AG04450 (cell line): ENCODE data around the gene PRSS12. TPM values are rescaled to one million over a fixed set of nuclear protein-coding genes. Genes with fewer than 3 reads are reported as not detected.

ENCODE experiments used
- CTCF ChIA-PET: fragments of 300-600, 350-600 bp; formaldehyde crosslinking; extraction: SDS; loops from one replicate; lab custom pipeline; 2022; ENCODE audit warnings: antibody characterized with exemption, inconsistent platforms; lab: Charles Lee
- POLR2A ChIA-PET: fragments of 350-600 bp; formaldehyde crosslinking; extraction: SDS; loops from one replicate; lab custom pipeline; 2021; ENCODE audit warnings: antibody characterized with exemption, inconsistent platforms; lab: Yijun Ruan, JAX
- DNase-seq: peaks from one replicate; pipeline ENCODE4 v3.0.0-alpha.2; 2011; ENCODE audit warnings: low read depth, low spot score
- H3K27ac ChIP-seq: one replicate; pipeline ENCODE4 v1.5.1; 2012; ENCODE audit warnings: low read depth, low read length, control low read depth
- H3K27me3 ChIP-seq: one replicate; pipeline ENCODE4 v1.6.0; 2012; ENCODE audit warnings: low read length; ENCODE audit not compliant: control insufficient read depth, insufficient read depth
- H3K4me3 ChIP-seq: 2 replicates; pipeline ENCODE4 v1.5.1; 2011; ENCODE audit warnings: mild to moderate bottlenecking, low read depth, low read length, control low read depth
- H3K9me3 ChIP-seq: 2 replicates; pipeline ENCODE4 v1.5.1; 2012; ENCODE audit warnings: low read length; ENCODE audit not compliant: control insufficient read depth, insufficient read depth
- polyA plus RNA-seq: library from polyadenylated mRNA; depleted of rRNA; stranded (reverse); fragments of >200 nt; gene quantifications from 2 replicates; pipeline ENCODE4 v1.2.3, GENCODE V29; 2011
- TF ChIP-seq, protein P1 (sequence below): IDR thresholded peaks from 2 replicates; pipeline ENCODE4 v1.5.1; 2011; ENCODE audit warnings: low read depth, low read length, control low read depth, inconsistent platforms

Gene PRSS12
- polyA plus RNA-seq, 1 experiment = 155 TPM

DNA sequence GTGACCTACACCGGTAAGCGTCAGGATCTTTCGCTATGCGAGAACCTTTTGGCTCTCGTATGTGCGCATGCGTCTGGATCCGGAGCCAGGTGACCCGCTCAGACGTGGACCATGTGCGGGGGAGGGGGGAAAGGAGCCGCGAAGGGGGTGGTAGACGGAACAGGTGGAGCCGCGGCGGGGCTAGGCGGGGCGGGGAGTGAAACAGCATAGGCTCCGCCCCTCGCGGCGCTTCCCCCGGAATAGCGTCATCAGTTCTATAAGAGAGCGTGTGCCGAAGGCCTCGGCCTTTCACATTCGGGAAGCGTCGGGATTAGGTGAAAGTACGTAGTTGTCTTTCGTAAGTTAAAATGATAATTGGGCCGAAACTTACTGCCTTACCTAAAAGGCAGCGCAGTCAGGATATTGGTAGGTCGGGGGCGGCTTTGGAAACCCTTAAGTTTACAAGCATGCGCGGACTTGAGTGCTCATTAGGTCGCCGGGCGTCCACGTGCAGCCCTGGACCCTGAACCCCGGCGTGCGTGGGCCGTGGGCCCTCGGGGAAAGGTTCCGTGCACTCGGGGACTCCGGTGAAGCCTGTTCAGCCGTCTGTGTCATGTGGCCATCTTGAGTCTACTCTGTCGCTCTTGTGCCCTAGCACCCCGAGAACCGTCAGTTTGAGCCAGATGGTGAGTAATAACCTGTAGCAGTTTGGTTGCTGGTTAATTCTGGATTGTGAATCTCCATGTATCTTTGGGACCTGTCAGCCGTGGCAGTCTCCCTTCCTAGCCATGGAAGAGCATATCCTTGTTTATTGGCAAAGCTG is 74.1 kb downstream of the PRSS12 start:
- Histone ChIP-seq H3K4me3 (peak overlapping the region; percentile 87), H3K27ac (peak overlapping the region; percentile 83), H3K9me3 (no peaks in the 10 kb centered on the region), H3K27me3 (no peaks in the 10 kb centered on the region)
- ChIA-PET POLR2A (interaction anchor here (0.9 kb wide), 2 partner anchors 68 to 75 kb away, joined by 4 to 5 read pairs; partner anchors contain the start of gene PRSS12), CTCF (interaction anchor here (1.1 kb wide), 1 partner anchor 74 kb away, joined by 4 read pairs; the partner anchor contains the start of gene PRSS12)
- TF ChIP-seq, protein P1, sequence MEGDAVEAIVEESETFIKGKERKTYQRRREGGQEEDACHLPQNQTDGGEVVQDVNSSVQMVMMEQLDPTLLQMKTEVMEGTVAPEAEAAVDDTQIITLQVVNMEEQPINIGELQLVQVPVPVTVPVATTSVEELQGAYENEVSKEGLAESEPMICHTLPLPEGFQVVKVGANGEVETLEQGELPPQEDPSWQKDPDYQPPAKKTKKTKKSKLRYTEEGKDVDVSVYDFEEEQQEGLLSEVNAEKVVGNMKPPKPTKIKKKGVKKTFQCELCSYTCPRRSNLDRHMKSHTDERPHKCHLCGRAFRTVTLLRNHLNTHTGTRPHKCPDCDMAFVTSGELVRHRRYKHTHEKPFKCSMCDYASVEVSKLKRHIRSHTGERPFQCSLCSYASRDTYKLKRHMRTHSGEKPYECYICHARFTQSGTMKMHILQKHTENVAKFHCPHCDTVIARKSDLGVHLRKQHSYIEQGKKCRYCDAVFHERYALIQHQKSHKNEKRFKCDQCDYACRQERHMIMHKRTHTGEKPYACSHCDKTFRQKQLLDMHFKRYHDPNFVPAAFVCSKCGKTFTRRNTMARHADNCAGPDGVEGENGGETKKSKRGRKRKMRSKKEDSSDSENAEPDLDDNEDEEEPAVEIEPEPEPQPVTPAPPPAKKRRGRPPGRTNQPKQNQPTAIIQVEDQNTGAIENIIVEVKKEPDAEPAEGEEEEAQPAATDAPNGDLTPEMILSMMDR = no peak
- DNase-seq = peak; percentile 82

DNA sequence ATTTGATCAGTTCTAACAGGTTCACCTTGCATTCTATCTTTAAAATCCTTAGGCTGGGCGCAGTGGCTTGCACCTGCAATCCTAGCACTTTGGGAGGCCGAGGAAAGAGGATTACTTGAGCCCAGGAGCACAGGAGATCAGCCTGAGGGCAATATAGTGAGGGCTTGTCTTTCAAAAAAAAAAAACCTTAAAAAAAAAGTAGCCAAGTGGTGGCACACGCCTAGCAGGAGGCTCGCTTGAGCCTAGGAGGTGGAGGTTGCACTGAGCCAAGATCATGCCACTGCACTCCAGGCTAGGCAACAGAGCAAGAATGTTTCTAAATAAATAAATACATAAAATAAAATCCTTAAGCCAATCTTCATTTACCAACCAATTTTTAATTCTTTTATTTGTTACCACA is 75.6 kb downstream of the PRSS12 start:
- H3K27ac ChIP-seq = no peak overlapping the region
- DNase-seq = no peak
- no peaks in the 10 kb centered on the region for H3K27me3 ChIP-seq
- H3K4me3 ChIP-seq = no peak overlapping the region
- POLR2A ChIA-PET = no interaction called here
- CTCF ChIA-PET = no interaction called here
- TF ChIP-seq, protein P1 = no peak
- H3K9me3 ChIP-seq = no peaks in the 10 kb centered on the region

DNA sequence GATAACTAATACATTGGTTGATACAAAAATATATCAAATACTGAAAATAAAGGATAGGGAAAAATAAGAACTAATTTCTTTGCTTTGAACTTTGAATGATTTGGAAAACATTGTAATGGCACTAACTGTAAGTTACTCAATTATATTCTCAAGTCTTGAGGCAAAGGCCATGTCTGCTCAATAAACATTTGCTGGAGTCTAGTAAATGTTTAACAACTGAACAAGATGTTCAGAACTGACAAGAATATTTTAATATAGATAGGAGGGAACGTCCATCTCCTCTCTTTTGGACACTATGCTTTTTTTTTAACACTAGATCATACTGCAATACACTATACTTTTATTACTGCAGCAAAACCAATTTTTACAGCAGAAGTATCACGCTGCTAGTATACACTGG is 76.2 kb downstream of the PRSS12 start:
- H3K27ac ChIP-seq = no peak overlapping the region
- TF ChIP-seq, protein P1 = no peak
- ChIA-PET POLR2A (no interaction called here), CTCF (no interaction called here)
- H3K4me3 ChIP-seq = no peak overlapping the region
- no peaks in the 10 kb centered on the region for H3K27me3 ChIP-seq
- DNase-seq = no peak
- H3K9me3 ChIP-seq = no peaks in the 10 kb centered on the region

DNA sequence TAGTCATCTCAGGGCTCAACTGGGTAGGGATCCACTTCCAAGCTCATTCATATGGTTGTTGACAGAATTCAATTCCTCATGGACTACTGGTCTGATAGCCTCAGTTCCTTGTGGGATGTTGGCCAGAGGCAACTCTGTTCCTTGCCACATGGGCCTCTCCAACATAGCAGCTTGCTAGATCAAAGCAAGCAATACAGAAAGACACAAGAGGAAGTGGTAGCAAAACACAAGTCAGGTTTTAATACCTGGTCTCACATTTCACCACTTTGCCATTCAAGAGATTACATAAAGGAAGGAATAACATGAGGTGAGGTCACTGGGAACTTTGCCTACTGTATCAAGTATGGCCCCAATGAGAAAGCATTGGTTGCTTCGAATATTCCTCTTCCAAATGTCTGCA is 79.2 kb downstream of the PRSS12 start:
- CTCF ChIA-PET = interaction anchor here (0.7 to 1.6 kb wide), 4 partner anchors 9 to 1139 kb away, joined by 3 to 6 read pairs (median 4); no protein-coding TSS in a partner anchor
- POLR2A ChIA-PET = no interaction called here
- H3K27me3 ChIP-seq = no peaks in the 10 kb centered on the region
- no peak overlapping the region for H3K27ac ChIP-seq
- TF ChIP-seq, protein P1 = no peak
- H3K9me3 ChIP-seq = no peaks in the 10 kb centered on the region
- H3K4me3 ChIP-seq = no peak overlapping the region
- no peak for DNase-seq

DNA sequence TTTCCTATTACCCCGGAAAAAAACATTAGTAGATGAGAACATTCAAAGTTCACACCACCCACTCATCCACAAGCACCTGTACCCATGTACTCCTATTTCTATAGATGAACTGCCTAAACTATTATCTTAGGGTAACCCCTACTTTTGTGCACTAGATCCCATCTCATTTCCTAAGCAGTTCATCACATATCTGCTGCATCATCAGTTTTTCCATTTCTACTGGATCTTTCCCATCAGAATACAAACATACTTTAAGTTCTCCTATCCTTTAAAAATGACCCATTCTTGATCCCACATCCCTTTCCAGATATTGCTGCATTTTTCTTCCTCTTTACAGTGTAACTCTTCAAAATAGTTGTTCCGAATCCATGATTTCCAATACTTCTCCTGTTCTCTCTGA is 81.0 kb downstream of the PRSS12 start:
- CTCF ChIA-PET = interaction anchor here (1.3 to 2.8 kb wide), 5 partner anchors 11 to 1137 kb away, joined by 4 to 22 read pairs (median 12); partner anchors contain the start of gene PRSS12
- no peak for DNase-seq
- H3K9me3 ChIP-seq = no peaks in the 10 kb centered on the region
- no peak overlapping the region for H3K27ac ChIP-seq
- H3K4me3 ChIP-seq = no peak overlapping the region
- TF ChIP-seq, protein P1 = no peak
- no peaks in the 10 kb centered on the region for H3K27me3 ChIP-seq
- POLR2A ChIA-PET = no interaction called here
